ENCODE results near the gene APOC4. TPM values are rescaled to one million over a fixed set of nuclear protein-coding genes. Genes with fewer than 3 reads are reported as not detected.

APOC4 gene
- total and polyA plus RNA-seq, 2 donors from 2014 or later: not detected

- H3K27me3 ChIP-seq (ENCODE audit: control insufficient read depth, insufficient read depth, low read length): no peaks in the 10 kb centered on the region
- H3K9me3 ChIP-seq (ENCODE audit: control insufficient read depth in 2 of 3, insufficient read depth in 1 of 3, low read length in 3 of 3): no peaks in the 10 kb centered on the region
- TF ChIP-seq CTCF (IDR thresholded peaks at IDR 0.05; ENCODE audit: borderline replicate concordance, extremely low read depth, insufficient read depth): no peak
- DNase-seq (no peak), FAIRE-seq (no peak)
- peaks cover 0 to 13% (median 8%) of the 10 kb centered on the region in 3 donors for H3K36me3 ChIP-seq (ENCODE audit: control insufficient read depth in 2 of 3, insufficient read depth in 3 of 3, low read length in 3 of 3)
- H3K9ac ChIP-seq (ENCODE audit: low read length in 3 of 3): no peak overlapping the region
- peaks cover 0 to 31% (median 17%) of the 10 kb centered on the region in 3 donors for H3K4me1 ChIP-seq (ENCODE audit: control insufficient read depth in 2 of 3, insufficient read depth in 2 of 3, low read depth in 1 of 3, low read length in 3 of 3)
- H3K27ac ChIP-seq (ENCODE audit: low read depth in 2 of 2, low read length in 2 of 2): no peak overlapping the region
- no peak overlapping the region for H3K4me3 ChIP-seq (ENCODE audit: low read length in 3 of 3)
- intact Hi-C loops (cut with DNase I): no loop called here
Measured at GRCh38 chr19:44958090-44958489, 16.1 kb downstream of the APOC4 start.

- no peak overlapping the region for H3K4me3 ChIP-seq (ENCODE audit: low read length in 3 of 3)
- intact Hi-C loops (cut with DNase I): no loop called here
Measured at GRCh38 chr19:44959691-44960090, 17.7 kb downstream of the APOC4 start.

GRCh38 chr19:44960906-44961728 lies 19.1 kb downstream of the APOC4 start:
- Histone ChIP-seq H3K36me3 (ENCODE audit: control insufficient read depth in 2 of 3, insufficient read depth in 3 of 3, low read length in 3 of 3) (peaks cover 0 to 18% (median 12%) of the 10 kb centered on the region in 3 donors), H3K27ac (ENCODE audit: low read depth in 2 of 2, low read length in 2 of 2) (no peak overlapping the region), H3K27me3 (ENCODE audit: control insufficient read depth, insufficient read depth, low read length) (no peaks in the 10 kb centered on the region), H3K4me1 (ENCODE audit: control insufficient read depth in 2 of 3, insufficient read depth in 2 of 3, low read depth in 1 of 3, low read length in 3 of 3) (peaks cover 0 to 20% (median 15%) of the 10 kb centered on the region in 3 donors), H3K4me3 (ENCODE audit: low read length in 3 of 3) (no peak overlapping the region), H3K9me3 (ENCODE audit: control insufficient read depth in 2 of 3, insufficient read depth in 1 of 3, low read length in 3 of 3) (no peaks in the 10 kb centered on the region), H3K9ac (ENCODE audit: low read length in 3 of 3) (peak overlapping the region in 1 of 3 donors; percentile 40)
- FAIRE-seq (no peak), DNase-seq (no peak)
- intact Hi-C loops (cut with DNase I): no loop called here
- TF ChIP-seq CTCF (IDR thresholded peaks at IDR 0.05; ENCODE audit: borderline replicate concordance, extremely low read depth, insufficient read depth): no peak

More at GRCh38 chr19:44959691-44960090, 17.7 kb downstream of the APOC4 start:
- H3K27me3 ChIP-seq (ENCODE audit: control insufficient read depth, insufficient read depth, low read length): no peaks in the 10 kb centered on the region
- no peak overlapping the region for H3K9ac ChIP-seq (ENCODE audit: low read length in 3 of 3)
- no peak overlapping the region for H3K27ac ChIP-seq (ENCODE audit: low read depth in 2 of 2, low read length in 2 of 2)
- peaks cover 0 to 16% (median 12%) of the 10 kb centered on the region in 3 donors for H3K36me3 ChIP-seq (ENCODE audit: control insufficient read depth in 2 of 3, insufficient read depth in 3 of 3, low read length in 3 of 3)
- FAIRE-seq: no peak
- H3K4me1 ChIP-seq (ENCODE audit: control insufficient read depth in 2 of 3, insufficient read depth in 2 of 3, low read depth in 1 of 3, low read length in 3 of 3): peaks cover 0 to 23% (median 17%) of the 10 kb centered on the region in 3 donors
- no peak for TF ChIP-seq CTCF (IDR thresholded peaks at IDR 0.05; ENCODE audit: borderline replicate concordance, extremely low read depth, insufficient read depth)
- DNase-seq: no peak
- no peaks in the 10 kb centered on the region for H3K9me3 ChIP-seq (ENCODE audit: control insufficient read depth in 2 of 3, insufficient read depth in 1 of 3, low read length in 3 of 3)

Measured in kidney (tissue), 14 donors.